PC-3 (cell line): ENCODE data around the gene RNF128. TPM values are rescaled to one million over a fixed set of nuclear protein-coding genes. Genes with fewer than 3 reads are reported as not detected.

ENCODE experiments used
- ATAC-seq: fragments of 200-7000 bp; cut with Tn5 transposase; 2 replicates; pipeline ENCODE4 v1.9.1; 2020; ENCODE audit warnings: mild to moderate bottlenecking, moderate library complexity
- BruUV-seq: library from RNA; stranded (reverse); fragments of 400-500 nt; replicated peaks from 2 replicates; lab custom pipeline; 2021; lab: Mats Ljungman, UMichigan
- CTCF ChIA-PET: fragments of 300-600 bp; sonication (Branson Sonifier 250); formaldehyde crosslinking; loops from one replicate; lab custom pipeline; 2022; ENCODE audit warnings: antibody characterized with exemption; lab: Charles Lee
- POLR2A ChIA-PET: fragments of 300-600 bp; sonication (Branson Sonifier 250); formaldehyde crosslinking; loops from one replicate; lab custom pipeline; 2022; ENCODE audit warnings: antibody characterized with exemption; ENCODE audit not compliant: unreplicated experiment; lab: Charles Lee
- DNase-seq: peaks from one replicate; pipeline ENCODE4 v3.0.0-alpha.2; 2015
- H2AFZ ChIP-seq: fragments of 300-600 bp; sonication (generic); 2 replicates; pipeline ENCODE4 v1.6.0; 2016; ENCODE audit warnings: antibody characterized with exemption, low read length
- H3F3A ChIP-seq: fragments of 300-600 bp; sonication (generic); one replicate; pipeline ENCODE4 v1.6.0; 2017; ENCODE audit warnings: antibody characterized with exemption, low read length, control low read depth, mild to moderate bottlenecking; ENCODE audit not compliant: unreplicated experiment
- H3K27ac ChIP-seq: fragments of 300-600 bp; sonication (generic); 2 replicates; pipeline ENCODE4 v1.5.1; 2016; ENCODE audit warnings: mild to moderate bottlenecking, low read length
- H3K27me3 ChIP-seq: fragments of 300-600 bp; sonication (generic); 2 replicates; pipeline ENCODE4 v1.6.1; 2016; ENCODE audit warnings: low read length, mixed read lengths
- H3K36me3 ChIP-seq: fragments of 300-600 bp; sonication (generic); 2 replicates; pipeline ENCODE4 v1.6.1; 2016; ENCODE audit warnings: low read depth, mixed run types, low read length, mixed read lengths
- H3K4me1 ChIP-seq: fragments of 300-600 bp; sonication (generic); 2 replicates; pipeline ENCODE4 v1.5.1; 2016; ENCODE audit warnings: low read length; ENCODE audit not compliant: insufficient read depth
- H3K4me2 ChIP-seq: fragments of 300-600 bp; sonication (generic); 2 replicates; pipeline ENCODE4 v1.6.0; 2016; ENCODE audit warnings: low read length
- H3K4me3 ChIP-seq: fragments of 300-600 bp; sonication (generic); 2 replicates; pipeline ENCODE4 v1.5.1; 2016; ENCODE audit warnings: mild to moderate bottlenecking, low read length, mixed read lengths
- H3K79me2 ChIP-seq: fragments of 300-600 bp; sonication (generic); 2 replicates; pipeline ENCODE4 v1.6.1; 2017; ENCODE audit warnings: low read length, mixed read lengths
- H3K9ac ChIP-seq: fragments of 300-600 bp; sonication (generic); 2 replicates; pipeline ENCODE4 v1.6.0; 2016; ENCODE audit warnings: mild to moderate bottlenecking, low read length
- H3K9me2 ChIP-seq: fragments of 300-600 bp; sonication (generic); replicated peaks from 2 replicates; pipeline ENCODE4 v1.6.1; 2016; ENCODE audit warnings: mixed run types, low read length, mixed read lengths
- H3K9me3 ChIP-seq: fragments of 300-600 bp; sonication (generic); 2 replicates; pipeline ENCODE4 v1.6.1; 2016; ENCODE audit warnings: low read length, mixed read lengths
- H4K20me1 ChIP-seq: fragments of 300-600 bp; sonication (generic); 2 replicates; pipeline ENCODE4 v1.6.1; 2016; ENCODE audit warnings: low read length, mixed read lengths
- CTCF ChIP-seq: fragments of 300-600 bp; sonication (generic); conservative IDR thresholded peaks from 2 replicates; pipeline ENCODE4 v1.5.1; 2017; ENCODE audit warnings: antibody characterized with exemption, low read depth, mild to moderate bottlenecking, low read length
- EZH2 ChIP-seq: fragments of 300-600 bp; sonication (generic); IDR thresholded peaks from one replicate; pipeline ENCODE4 v1.6.1; 2017; ENCODE audit warnings: antibody characterized with exemption, mild to moderate bottlenecking, low read length; ENCODE audit not compliant: unreplicated experiment
- EZH2phosphoT487 ChIP-seq: fragments of 300-600 bp; sonication (generic); IDR thresholded peaks from 2 replicates; pipeline ENCODE4 v1.6.1; 2018; ENCODE audit warnings: mild to moderate bottlenecking, antibody characterized with exemption, low read length, borderline replicate concordance
- intact Hi-C: fragments of 100-400 bp; cut with micrococcal nuclease; formaldehyde crosslinking; loops from 2 replicates; pipeline ENCODE4 v1.9.0; 2023
- total RNA-seq: library from RNA; depleted of rRNA; stranded (reverse); fragments of >200 nt; gene quantifications from 2 replicates; pipeline ENCODE4 v1.2.3, GENCODE V29; 2014

The RNF128 gene
- total RNA-seq, 1 experiment from 2014 or later: not detected

GRCh38 chrX:106783716-106784115, 57.2 kb downstream of the RNF128 start:
- Histone ChIP-seq H3K4me3 (no peak overlapping the region), H3K27ac (no peak overlapping the region), H3K27me3 (peaks cover 52% of the 10 kb centered on the region), H3K9me3 (no peaks in the 10 kb centered on the region), H2AFZ (no peak overlapping the region), H3F3A (no peaks in the 10 kb centered on the region), H3K9me2 (no peaks in the 10 kb centered on the region), H3K9ac (no peak overlapping the region), H3K4me1 (no peaks in the 10 kb centered on the region), H4K20me1 (no peaks in the 10 kb centered on the region), H3K36me3 (no peaks in the 10 kb centered on the region), H3K4me2 (no peak overlapping the region), H3K79me2 (no peaks in the 10 kb centered on the region)
- TF ChIP-seq EZH2: no peak
- no peak for TF ChIP-seq CTCF
- TF ChIP-seq EZH2phosphoT487: no peak
- no TSS peak for BruUV-seq
- no peak for DNase-seq
- intact Hi-C loops: no loop called here
- ChIA-PET POLR2A (no interaction called here), CTCF (no interaction called here)
- no peak for ATAC-seq

GRCh38 chrX:106791495-106791894, 65.0 kb downstream of the RNF128 start:
- Histone ChIP-seq H3K9me2 (no peaks in the 10 kb centered on the region), H3F3A (no peaks in the 10 kb centered on the region), H4K20me1 (no peaks in the 10 kb centered on the region), H3K4me2 (no peak overlapping the region), H2AFZ (no peak overlapping the region), H3K9me3 (no peaks in the 10 kb centered on the region), H3K27ac (no peak overlapping the region), H3K79me2 (no peaks in the 10 kb centered on the region), H3K27me3 (peaks cover 6% of the 10 kb centered on the region; the same call in 1 of the 2 replicates), H3K4me3 (no peak overlapping the region), H3K9ac (no peak overlapping the region), H3K4me1 (no peaks in the 10 kb centered on the region), H3K36me3 (no peaks in the 10 kb centered on the region)
- CTCF ChIA-PET: no interaction called here
- POLR2A ChIA-PET: no interaction called here
- DNase-seq (peak; percentile 43), ATAC-seq (no peak)
- no TSS peak for BruUV-seq
- intact Hi-C loops: loop anchor here (1.0 to 5.0 kb wide), 2 partner anchors 310 to 374 kb away; no protein-coding TSS in a partner anchor
- no peak for TF ChIP-seq EZH2phosphoT487
- TF ChIP-seq CTCF: peak; percentile 63

GRCh38 chrX:106802063-106802387, 75.5 kb downstream of the RNF128 start:
- BruUV-seq: no TSS peak
- H3K9ac ChIP-seq: peak overlapping the region; percentile 17; the same call in 1 of the 2 replicates
- peak overlapping the region; percentile 86 for H3K4me2 ChIP-seq
- ChIA-PET CTCF (no interaction called here), POLR2A (no interaction called here)
- H3F3A ChIP-seq: no peaks in the 10 kb centered on the region
- no peaks in the 10 kb centered on the region for H3K9me3 ChIP-seq
- no peaks in the 10 kb centered on the region for H3K36me3 ChIP-seq
- H3K27me3 ChIP-seq: peaks cover 12% of the 10 kb centered on the region; the same call in 1 of the 2 replicates
- DNase-seq: no peak
- H3K4me3 ChIP-seq: peak overlapping the region; percentile 78
- ATAC-seq: peak; percentile 61
- H3K9me2 ChIP-seq: no peaks in the 10 kb centered on the region
- 0 out of 2 replicates have a peak, but pooled peaks cover 13% of the 10 kb centered on the region for H3K4me1 ChIP-seq
- H3K79me2 ChIP-seq: no peaks in the 10 kb centered on the region
- intact Hi-C loops: no loop called here
- H2AFZ ChIP-seq: peak overlapping the region; percentile 97
- no peak overlapping the region for H3K27ac ChIP-seq
- TF ChIP-seq EZH2 (no peak), CTCF (no peak), EZH2phosphoT487 (no peak)
- no peaks in the 10 kb centered on the region for H4K20me1 ChIP-seq
